Kidney glomerular epithelial cell (primary cell): Measurements from ENCODE around the gene SUV39H2.
"Not testable (repeated sequence)": the region's sequence is repeated elsewhere in the genome, so short reads cannot be mapped to it uniquely, and the experiment has no call there.

Source experiments
- DNase-seq: peaks from one replicate; lab custom pipeline; 2025; lab: John Stamatoyannopoulos, UW

SUV39H2 gene

DNA sequence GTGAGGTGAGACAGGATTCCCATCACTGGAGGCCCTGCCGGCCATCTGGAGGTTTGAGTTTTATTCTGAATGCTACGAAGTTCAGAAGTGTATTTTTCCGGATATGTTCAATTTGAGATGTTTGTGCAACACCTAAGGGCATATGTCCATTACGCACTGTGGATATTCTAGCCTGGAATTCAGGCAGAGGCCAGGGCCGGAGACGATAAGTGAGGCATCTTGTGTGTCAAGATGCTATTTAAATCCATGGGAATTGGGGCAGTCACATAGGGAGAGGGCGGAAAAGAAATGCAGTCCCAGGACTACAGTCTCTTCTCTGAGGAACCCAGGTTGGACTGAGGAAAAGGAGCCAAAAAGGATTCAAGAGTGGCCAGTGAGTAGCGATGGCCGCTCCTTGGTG, 1.9 kb upstream of the SUV39H2 start:
- DNase-seq: no peak

DNA sequence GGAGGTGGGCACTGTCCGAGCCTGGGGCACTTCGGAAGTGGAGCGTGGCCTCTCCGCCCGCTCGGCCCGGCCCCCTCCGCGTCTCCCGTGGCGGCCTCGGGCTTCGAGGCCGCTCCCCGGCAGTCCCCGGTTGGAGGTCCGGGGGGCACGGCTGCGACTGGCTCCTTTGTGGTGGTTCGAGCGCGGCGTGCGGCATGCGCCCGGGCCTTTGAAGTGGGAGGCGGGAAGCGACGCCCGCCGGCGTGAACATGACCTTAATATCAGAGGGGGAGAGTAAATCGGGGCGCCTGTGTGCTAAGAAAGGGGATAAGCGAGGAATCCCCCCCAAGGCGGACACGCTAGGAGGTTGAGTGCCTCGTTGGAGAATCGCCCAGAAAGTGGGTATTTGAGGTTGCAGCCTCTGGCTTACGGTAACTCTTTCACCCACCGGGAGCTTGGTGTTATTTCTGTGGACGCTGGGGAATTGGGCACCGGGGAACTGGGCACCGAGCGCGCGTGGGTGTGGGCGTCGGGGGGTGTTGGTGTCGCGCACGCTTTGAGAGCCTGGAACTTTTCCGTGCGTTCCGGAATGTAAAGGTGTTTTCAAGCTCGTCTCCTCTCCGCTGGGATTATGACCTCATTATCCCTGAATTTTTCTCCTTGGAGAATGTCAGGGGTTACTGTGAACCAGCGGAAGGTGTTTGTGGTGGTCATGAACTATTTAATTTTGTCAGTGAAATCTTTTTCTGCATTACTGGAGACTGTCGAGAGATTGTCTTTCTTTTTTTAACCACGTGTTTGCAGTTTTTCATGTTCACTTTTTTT, 660 bp downstream of the SUV39H2 start:
- no peak for DNase-seq

DNA sequence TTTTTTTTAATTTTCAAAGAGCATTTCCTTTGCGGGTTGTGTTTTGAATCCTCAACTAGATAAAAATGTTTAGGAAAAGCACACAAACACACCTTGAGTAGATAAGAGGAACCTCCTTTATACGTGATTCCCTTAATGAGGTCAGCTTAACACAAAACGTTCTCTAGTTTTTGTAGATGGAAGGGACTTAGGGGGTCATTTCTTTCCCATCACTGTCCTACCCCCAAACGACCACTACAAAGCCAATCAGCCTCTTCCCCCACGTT, 1.2 kb downstream of the SUV39H2 start:
- DNase-seq: no peak

DNA sequence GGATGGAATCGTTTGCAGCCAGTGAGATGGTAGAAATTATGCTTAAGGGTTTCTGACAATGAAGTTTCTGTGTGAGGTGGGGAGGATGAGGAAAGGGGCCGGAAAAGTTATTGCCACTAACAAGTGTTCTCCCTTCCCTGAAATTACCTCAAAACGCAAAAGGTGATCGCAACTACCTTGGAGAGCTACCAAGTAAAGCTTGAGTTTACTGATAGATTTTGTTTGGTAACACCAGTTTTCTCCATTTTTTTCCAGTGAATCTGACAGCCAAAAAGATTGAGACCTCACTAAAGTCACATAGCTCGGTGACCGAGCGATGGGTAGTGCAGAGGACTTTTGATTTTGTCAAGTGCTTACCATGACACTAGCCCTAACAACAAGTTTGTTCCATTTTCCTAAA, 1.6 kb downstream of the SUV39H2 start:
- peak; percentile 18 for DNase-seq

DNA sequence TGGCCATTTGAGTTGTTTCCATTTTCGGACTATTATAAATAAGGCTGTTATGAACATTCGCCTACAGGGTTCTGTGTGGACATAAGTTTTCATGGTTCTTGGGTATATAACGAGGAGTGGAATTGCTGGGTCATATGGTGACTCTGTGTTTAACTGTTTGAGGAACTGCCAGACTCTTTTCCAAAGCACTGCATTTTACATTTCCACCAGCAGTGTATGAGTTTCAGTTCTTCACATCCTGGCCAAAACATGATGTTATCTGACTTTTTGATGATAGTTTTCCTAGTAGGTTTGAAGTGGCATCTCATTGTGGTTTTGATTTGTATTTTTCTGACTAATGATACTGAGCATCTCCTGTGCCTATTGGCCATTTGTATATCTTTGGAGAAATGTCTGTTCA, 5.4 kb downstream of the SUV39H2 start:
- DNase-seq: no peak

DNA sequence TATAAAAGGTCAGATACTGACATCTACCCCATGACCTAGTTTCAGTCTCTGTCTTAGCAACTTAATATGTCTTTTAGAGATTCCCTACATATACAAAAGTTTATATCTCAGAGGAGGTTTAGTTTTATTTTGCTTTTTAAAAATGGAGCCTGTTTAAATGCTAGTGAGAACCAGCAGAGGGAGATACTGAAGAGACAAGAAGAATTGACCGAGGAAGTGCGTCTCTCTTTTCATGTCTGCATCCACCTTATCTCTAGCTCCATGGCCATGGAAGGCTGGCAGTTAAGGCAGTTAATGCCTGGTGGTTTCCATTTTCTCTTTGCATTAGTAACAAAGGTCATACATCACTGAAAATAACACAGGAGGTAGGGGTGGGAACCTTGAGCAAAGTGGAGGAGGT, 10.7 kb downstream of the SUV39H2 start:
- peak; percentile 14 for DNase-seq

DNA sequence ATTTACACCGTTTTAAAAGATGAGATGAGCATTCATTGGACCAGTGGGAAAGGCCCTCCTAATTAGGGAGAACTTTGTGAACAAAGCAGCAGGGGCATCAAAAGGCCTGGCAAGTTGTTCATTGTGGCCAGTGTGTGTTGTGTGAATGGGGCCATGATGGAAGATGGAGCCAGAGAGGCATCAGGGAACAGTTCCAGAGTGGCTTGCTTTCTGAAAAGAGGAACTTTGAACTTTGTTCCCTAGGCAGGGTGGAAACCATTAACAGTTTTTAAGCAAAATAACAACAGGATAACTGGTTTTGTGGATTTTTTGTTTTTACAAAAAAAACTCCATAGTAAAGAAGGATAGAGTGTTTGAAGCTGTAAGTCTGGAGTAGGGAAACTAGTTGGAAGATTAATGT, 12.5 kb downstream of the SUV39H2 start:
- no peak for DNase-seq

DNA sequence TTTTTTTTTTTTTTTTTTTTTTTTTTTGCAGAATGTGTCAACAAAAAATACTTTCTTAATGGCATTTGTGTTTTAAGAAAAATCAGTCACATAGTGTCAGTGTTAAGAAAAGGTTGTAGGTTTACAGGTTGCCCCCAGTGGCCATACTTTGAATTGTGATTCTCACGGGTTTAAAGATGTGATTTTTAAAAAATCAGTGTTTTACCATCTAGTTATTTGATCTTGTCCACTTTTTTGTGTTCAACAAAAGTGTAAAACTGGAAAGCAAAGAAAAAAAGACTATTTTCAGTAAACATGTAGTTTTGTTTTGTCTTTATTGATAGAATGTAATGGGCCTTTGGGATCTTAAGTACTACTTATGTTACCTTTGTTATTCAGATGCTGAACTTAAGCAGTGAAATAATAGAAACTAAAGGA, 25.7 kb downstream of the SUV39H2 start:
- DNase-seq: no peak

DNA sequence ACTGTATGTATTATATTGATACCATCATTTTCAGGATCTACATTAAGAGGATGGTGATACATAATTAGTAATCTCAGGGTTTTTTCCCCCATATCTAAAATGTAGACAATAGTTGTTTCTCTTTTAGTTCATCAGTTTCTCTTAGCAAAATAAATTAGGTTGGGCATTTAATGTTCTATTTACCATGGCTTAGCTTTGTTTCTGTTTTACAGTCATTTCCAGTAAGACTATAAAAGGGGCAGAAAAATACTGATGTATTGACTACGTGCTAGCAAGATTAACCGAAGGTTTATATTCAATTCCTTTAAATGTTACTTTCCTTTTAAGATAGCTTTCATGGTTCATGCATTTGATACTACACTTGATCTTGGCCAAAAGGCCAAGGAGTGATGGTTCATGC, 26.2 kb downstream of the SUV39H2 start:
- no peak for DNase-seq

DNA sequence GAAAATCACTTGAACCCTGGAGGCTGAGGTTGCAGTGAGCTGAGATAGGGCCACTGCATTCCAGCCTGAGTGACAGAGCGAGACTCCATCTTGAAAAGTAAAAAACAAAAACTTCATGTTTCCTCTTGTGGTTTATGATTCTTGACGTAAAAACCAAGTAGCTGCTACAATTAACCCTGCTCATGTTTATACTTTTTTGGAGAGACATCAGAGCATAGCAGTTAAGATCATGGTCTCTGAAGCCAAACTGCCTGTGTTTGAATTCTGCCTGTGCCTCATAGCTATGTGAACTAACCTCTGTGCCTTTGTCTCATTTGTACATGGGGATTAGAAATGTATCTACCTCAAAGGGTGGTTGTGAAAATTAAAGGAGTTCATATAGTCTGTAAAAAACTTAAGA, 27.2 kb downstream of the SUV39H2 start:
- no peak for DNase-seq

DNA sequence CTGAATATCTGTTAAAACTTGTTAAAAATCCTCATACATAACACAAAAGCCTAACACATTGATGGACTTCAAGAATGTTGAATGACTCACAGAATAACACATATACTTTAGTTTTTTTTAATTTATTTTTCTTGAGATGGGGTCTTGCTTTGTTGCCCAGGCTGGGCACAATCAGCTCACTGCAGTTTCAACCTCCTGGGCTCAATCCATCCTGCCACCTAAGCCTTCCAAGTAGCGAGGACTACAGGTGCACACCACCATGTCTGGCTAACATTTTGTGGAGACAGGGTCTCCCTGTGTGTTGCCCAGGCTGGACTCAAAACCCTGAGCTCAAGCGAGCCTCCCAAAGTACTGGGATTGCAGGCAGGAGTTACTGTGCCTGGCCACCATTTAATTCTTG, 28.1 kb downstream of the SUV39H2 start:
- DNase-seq: no peak

DNA sequence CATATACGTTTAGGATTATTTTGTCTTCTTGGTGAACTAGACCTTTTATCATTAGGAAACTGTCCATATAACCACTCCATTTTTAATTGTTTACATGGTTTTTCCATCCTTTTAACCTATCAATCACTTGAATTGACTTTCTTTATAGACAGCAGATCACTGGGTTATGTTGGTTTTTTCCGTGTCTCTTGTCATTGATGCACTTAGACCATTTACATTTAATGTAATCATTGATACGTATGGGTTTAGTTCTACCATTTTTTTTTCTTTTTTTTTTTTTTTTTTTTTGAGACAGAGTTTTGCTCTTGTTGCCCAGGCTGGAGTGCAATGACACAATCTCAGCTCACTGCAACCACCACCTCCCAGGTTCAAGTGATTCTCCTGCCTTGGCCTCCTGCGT, 28.9 kb downstream of the SUV39H2 start:
- DNase-seq: not testable (repeated sequence)

DNA sequence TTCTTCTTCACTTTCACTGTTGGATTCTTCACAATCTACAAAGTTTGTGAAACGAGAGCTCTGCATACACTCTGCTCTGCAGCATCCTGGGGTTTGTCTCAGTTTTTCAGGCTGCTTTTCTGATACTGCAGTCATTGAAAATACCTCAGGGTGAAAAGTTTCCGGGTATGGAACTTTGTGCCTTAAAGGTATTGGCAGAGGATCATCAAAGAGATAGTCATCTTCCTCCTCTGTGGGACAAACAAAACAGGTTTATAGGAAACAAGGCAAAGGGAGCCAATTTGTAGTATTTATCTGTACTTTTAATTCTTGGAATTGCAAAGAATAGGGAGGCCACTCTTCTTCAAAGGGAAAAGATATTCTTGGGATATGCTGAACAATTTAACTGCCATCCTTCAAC, 30.4 kb downstream of the SUV39H2 start:
- no peak for DNase-seq

DNA sequence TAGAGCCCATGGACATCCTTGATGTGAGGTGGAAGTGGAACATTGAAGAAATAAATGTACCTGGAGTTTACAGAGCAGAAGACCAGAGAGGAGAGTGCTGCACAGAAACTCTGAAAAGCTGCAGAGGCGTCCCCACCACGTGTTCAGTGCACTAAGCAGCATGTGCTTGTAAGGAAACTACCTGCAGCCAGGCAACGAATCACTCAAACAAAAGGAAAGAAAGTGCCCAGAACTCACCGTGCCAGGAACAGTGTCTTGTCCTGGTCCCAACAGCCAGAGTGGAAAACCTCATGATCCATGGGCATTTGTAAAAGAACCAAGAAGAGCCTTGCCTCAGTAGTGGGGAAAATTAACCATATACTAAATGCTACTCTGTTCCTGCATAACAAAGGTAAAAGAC, 32.3 kb downstream of the SUV39H2 start:
- DNase-seq: no peak

DNA sequence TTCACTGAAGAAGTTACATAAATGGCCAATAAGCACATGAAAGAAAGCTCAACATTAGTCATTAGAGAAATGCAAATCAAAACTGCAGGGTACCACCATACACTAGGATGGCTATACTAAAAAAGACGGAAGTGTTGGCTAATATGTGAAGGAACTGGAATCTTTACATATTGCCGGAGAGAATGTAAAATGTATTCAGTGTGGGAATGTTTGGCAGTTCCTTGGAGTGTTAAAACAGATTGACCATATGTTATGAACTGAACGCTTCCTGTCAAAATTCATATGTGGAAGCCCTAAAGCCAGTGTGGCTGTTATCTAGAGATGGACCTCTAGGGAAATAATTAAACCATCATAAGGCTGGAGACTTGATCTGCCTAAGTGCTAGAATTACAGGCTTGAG, 33.1 kb downstream of the SUV39H2 start:
- no peak for DNase-seq

DNA sequence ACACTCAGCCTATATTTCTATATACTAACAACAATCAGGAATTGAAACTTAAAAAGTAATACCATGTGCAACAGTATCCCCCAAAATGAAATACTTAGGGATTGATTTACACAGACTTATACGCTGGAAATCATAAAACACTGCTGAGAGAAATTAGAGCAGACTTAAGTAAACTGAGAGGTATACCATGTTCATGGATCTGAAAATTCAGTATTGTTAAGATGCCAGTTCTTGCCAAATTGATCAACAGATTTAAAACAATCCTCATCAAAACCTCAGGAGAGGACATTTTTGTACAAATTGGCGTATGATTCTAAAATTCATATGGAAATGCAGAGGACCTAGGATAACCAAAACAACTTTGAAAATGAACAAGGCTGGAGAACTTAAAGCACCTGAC, 37.9 kb downstream of the SUV39H2 start:
- no peak for DNase-seq

DNA sequence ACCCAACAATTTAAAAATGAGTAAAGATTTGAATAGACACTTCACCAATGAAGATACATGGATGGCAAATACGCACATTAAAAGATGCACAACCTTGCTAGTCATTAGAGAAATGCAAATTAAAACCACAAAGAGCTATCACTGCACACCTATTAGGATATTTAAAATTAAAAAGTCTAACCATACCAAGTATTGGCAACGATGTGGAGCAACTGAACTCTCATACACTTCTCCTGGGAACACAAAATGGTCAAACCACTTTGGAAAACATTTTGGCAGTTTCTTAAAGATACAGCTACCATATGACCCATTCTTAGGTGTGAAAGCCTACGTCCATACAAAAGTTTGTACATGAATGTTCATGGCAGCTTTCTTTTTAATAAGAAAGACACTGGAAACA, 39.2 kb downstream of the SUV39H2 start:
- no peak for DNase-seq

DNA sequence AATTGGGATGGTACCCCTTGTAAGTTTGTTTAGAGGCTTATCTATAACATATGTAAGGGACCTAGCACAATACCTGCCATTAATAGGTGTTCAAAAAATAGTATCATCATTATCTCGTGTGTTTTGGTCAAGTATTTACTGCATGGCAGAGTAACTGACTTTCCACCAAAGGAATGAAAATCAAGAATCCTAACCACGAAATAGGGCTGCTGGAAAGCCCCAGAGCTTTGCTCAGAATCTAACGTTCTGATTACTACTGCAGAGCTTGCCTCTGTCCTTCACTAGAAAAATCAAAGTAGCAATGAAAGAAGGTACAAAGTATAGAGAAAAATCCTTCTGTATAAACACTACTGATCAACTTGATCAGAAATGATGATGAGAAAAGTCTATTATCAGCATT, 40.3 kb downstream of the SUV39H2 start:
- no peak for DNase-seq

DNA sequence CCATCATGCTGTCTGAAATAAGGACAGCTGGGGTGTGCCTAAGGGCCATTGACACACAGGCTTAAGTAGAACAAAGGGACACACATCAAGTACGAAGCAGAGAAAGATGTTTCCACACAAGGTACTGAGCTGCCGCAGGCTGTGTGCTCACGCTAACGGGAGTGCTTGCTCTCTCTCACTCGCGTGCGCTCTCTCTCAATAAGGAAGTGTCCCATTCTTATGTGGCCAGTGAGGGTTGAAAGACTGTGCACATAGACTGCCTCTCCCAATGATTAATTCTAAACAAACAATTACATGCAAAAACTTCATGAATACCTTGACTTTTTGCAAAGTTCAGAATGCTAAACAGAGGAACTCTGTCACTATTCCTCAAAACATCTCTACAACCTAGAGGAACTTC, 45.3 kb downstream of the SUV39H2 start:
- no peak for DNase-seq

DNA sequence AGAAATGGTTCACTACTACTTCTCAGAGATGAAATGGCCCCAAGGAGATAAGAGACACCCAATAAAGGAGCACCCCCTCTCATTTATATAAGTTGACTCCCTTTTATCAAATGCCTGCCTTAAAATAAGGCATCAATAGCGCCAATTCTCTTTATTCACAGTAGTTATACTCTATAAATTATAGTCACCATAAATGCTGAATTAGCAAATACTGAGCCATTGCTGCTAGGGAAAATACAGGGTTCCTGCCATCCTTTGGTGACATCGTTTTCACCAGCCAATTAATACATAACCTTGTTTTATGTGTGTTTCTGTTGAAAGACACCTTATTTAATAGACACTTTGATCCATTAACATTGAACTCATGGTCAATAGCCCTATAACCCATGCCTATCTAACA, 46.6 kb downstream of the SUV39H2 start:
- no peak for DNase-seq

DNA sequence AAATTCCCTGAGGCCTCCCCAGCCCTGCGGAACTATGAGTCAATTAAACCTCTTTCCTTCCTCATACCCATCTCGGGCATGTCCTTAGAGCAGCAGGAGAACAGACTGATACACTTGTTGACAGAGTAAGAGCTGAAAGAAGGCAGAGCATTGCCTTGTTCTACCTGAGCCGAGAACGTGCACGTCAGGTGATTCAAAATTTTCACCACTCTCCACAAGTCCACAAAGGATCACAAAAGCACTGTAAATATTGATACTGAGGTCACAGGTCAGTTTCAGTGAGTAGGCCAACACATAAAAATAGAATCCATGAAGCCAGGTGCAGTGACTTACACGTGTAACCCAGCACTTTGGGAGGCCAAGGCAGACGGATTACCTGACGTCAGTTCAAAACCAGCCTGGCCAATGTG, 47.4 kb downstream of the SUV39H2 start:
- DNase-seq: no peak

DNA sequence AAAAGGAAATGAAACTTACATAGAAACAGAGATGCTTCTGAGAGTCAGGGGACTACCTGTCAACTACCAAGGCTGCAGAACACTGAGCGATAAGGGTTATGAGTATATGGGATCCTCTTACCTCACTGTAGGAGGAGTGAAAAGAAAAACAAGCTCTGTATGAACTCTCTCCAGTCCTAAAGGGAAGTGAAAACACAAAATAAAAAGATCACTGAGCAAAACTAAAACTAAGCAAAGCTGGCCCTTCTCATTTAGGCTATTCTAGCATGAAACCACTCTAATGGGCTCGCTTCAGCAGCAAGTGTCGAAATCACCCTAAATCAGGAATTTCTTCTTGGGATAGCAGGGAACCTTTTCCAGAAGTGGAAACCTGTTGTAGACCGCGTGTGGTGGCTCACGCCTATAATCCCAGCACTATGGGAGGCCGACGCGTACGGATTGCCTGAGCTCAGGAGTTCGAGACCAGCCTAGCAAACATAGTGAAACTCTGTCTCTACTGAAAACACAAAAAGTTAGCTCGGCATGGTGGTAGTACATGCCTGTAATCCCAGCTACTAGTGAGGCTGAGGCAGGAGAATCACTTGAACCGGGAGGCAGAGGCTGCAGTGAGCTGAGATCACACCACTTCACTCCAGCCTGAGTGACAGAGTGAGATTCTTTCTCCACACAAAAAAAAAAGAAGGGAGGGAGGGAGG, 48.2 kb downstream of the SUV39H2 start:
- DNase-seq: no peak

DNA sequence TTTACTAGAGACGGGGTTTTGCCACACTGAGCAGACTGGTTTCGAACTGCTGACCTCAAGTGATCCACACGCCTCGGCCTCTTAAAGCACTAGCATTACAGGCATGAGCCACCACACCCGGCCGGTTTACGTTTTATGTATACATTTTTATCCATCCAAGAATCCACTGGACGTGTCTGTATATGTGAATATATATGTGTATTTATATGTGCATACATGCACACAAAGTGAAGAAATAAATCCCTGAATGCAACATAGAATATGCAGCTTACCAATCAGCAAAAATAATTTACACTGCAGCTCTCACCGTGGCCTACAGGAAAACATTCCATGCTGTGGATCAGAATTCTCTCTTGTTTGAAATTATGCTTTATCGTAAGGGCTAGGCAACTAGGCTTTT, 51.9 kb downstream of the SUV39H2 start:
- DNase-seq: no peak

DNA sequence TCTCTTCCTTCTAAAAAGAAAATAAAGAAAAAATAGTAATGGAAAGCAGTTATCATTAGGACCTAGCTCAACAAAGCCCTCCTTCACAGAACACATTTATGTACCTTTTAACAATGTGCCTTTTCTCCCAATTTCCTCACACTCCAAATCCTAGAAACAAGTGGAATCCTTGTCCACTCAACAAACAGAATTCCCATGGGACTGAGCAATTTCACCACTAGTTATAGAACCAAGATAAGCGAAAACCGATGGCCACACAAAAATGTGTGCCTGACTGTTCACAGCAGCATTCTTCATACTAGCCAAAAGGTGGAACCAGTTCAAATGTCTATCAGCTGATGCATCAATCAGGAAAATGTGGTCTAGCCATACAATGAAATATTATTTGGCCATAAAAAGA, 57.9 kb downstream of the SUV39H2 start:
- no peak for DNase-seq
